ENCODE measurements around the gene GALNT3. TPM values are rescaled to one million over a fixed set of nuclear protein-coding genes. Genes with fewer than 3 reads are reported as not detected.

GALNT3 gene
- total RNA-seq, 4 donors from 2014 or later, result 0.82 to 2.7 (median 1.7) TPM

DNA sequence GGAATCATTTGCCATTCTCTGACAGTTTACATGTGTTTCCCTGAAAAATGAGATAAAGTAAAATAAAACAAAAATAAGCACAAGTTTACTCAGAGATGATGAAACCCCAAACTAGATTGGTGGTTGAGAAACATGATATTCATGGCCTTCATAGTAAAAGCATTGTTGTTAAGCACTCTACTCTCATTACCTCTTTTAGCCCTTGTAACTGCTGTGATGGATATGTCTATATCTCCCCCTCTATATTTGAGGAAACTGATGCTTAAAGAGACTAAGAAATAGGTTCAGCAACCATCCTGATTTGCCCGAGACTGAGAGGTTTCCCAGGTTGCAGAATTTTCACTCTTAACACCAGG lies 33.9 kb upstream of the GALNT3 start:
- TF ChIP-seq, protein P1, sequence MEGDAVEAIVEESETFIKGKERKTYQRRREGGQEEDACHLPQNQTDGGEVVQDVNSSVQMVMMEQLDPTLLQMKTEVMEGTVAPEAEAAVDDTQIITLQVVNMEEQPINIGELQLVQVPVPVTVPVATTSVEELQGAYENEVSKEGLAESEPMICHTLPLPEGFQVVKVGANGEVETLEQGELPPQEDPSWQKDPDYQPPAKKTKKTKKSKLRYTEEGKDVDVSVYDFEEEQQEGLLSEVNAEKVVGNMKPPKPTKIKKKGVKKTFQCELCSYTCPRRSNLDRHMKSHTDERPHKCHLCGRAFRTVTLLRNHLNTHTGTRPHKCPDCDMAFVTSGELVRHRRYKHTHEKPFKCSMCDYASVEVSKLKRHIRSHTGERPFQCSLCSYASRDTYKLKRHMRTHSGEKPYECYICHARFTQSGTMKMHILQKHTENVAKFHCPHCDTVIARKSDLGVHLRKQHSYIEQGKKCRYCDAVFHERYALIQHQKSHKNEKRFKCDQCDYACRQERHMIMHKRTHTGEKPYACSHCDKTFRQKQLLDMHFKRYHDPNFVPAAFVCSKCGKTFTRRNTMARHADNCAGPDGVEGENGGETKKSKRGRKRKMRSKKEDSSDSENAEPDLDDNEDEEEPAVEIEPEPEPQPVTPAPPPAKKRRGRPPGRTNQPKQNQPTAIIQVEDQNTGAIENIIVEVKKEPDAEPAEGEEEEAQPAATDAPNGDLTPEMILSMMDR (IDR thresholded peaks at IDR 0.05), result no peak
- ATAC-seq (ENCODE audit: low FRiP score), result no peak

DNA sequence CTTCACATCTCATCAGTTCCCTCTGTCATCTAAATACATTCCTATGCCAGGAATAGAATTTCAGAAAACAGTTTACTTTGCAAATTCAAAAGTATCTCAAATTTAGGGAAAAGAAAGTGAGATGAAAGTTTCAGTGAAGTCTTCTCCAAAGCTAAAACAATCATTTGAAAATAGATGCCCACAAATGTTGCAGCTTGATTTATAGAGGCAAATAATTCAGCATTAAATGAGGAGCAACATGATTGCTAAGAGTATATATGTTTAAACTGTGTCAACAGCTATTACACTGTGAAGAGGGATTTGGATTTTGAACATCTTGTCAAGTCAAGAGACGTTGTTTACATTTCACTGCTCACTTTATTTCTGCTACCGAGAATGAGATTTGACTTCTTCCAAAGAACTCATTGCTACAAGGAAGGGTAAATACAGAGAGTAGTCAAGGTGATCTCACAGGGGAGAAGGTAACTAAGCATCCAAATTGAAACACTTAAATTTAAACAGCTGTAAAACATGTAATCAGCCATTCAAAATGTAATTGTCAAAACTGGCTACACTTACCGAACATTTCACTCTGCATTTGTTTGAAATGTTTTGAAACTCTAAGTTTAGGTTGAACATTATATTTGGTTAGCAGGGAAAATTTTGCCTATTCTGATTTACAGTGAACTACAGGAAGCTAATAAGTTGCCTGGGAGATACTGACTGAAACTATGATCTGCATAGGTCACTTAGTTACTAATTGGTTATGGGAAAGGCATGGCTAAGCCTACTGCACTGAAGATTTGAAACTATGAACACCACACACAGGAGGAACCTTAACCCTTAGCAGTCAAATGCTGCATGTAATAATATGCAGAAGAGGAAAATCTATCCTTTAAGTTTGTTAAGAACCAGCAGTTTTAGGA lies 33.2 kb upstream of the GALNT3 start:
- TF ChIP-seq, protein P1 (IDR thresholded peaks at IDR 0.05), result no peak
- ATAC-seq (ENCODE audit: low FRiP score) (no peak), DNase-seq (ENCODE audit: low spot score) (no peak)

More for the DNA sequence above, 33.9 kb upstream of the GALNT3 start:
- no peak for DNase-seq (ENCODE audit: low spot score)

DNA sequence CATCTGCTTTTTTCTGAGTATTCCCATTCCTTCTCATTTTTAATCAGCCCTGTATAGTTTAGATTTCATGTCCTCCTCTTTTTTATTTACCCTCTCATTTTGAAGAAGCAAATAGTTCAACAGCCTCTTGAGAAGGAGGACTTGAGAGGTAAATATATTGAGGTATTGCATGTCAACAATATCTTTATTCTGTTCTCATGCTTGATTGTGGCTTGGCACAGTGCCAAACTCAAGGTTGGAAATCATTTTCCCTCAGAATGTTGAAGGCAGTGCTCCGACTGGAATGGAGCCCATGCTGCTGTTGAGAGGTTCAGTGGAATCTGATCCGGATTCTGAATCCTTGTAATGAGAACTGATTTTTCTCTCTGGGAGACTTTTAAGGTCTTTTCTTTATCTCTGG lies 31.0 kb upstream of the GALNT3 start:
- TF ChIP-seq, protein P1 (IDR thresholded peaks at IDR 0.05), result no peak
- ATAC-seq (ENCODE audit: low FRiP score) (no peak), DNase-seq (ENCODE audit: low spot score) (no peak)

DNA sequence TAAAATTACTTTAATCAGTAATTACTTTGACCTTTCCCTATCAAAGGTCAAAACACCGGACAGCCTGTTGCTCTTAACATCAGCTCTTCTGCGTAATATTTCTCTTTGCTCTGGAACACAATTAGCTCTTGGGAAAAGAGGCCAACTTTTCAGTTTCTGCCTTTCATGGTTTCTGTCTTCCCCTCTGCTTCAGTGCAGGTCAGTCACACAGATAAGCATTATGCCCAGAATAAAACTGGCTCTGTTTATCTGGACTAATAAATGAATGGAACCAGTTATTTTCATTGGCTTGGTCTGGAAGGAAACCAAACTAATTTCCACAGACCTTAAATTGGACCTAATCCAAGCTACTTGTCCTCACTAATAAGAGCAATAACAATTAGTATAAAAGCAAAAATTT lies 26.2 kb upstream of the GALNT3 start:
- no peak for ATAC-seq (ENCODE audit: low FRiP score)
- no peak for DNase-seq (ENCODE audit: low spot score)
- TF ChIP-seq, protein P1 (IDR thresholded peaks at IDR 0.05), result no peak

DNA sequence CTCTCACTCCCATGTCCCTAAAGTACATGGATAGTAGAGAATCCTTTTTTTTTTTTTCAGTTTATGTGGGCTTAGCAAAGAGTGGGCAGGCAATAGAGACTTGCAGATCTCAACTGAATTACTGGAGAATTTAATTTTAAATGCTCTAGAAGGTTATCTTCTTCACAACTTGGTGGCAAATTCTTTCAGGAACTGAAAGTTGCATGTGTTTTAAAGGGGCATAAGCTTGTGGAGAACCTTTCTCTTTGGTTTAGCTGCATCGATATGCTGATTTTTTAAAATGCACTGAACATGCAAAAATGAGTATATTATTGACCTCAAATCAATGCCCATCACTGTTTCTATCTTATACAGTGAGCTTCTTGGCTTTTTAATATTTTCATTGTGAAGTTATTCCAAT lies 24.9 kb upstream of the GALNT3 start:
- DNase-seq (ENCODE audit: low spot score), result no peak
- TF ChIP-seq, protein P1 (IDR thresholded peaks at IDR 0.05), result no peak
- ATAC-seq (ENCODE audit: low FRiP score), result no peak

DNA sequence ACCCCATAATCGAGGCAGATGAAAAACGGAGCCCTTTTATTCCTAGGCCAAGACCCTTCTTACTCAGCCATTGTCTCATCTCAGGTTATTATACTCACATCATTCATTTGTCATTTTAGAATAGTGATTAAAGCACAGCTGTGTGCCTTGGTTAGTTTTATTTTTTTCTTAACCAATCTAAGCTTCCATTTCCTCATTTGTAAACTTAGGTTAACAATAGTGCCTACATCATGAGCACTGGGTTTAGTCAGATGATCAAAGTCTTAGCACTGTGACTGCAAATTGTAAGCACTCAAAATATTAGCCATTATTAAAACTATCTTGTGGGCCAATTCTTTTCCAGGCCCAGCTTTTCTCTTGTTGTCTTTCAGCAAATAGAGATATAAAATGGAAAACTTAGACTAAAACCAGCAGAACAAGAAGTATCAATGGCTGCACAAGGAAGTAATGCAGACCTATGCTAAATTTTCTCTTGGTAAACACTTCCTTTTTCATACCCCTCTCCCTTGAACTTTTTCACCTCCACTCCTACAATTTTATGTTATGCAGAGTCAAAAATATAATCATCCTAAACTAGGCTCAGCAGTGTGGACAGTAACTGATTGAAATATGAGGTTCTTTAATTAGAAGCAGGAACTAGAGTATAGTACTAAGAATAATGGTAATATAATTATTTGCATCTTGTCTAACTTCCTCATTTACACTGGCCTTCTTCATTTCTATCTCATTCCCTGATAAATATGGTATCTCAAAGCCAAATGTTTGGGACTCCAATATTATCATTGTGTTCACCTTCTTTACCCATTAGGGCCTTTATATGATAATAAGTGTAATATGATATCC lies 21.5 kb upstream of the GALNT3 start:
- ATAC-seq (ENCODE audit: low FRiP score), result no peak
- DNase-seq (ENCODE audit: low spot score), result no peak
- TF ChIP-seq, protein P1 (IDR thresholded peaks at IDR 0.05), result no peak
